ENCODE measurements around the gene FOS.
A peak's percentile ranks its signal among the peaks of the same experiment; 100 is the strongest.
"Not testable (repeated sequence)": the region's sequence is repeated elsewhere in the genome, so short reads cannot be mapped to it uniquely, and the experiment has no call there.

FOS gene

DNA sequence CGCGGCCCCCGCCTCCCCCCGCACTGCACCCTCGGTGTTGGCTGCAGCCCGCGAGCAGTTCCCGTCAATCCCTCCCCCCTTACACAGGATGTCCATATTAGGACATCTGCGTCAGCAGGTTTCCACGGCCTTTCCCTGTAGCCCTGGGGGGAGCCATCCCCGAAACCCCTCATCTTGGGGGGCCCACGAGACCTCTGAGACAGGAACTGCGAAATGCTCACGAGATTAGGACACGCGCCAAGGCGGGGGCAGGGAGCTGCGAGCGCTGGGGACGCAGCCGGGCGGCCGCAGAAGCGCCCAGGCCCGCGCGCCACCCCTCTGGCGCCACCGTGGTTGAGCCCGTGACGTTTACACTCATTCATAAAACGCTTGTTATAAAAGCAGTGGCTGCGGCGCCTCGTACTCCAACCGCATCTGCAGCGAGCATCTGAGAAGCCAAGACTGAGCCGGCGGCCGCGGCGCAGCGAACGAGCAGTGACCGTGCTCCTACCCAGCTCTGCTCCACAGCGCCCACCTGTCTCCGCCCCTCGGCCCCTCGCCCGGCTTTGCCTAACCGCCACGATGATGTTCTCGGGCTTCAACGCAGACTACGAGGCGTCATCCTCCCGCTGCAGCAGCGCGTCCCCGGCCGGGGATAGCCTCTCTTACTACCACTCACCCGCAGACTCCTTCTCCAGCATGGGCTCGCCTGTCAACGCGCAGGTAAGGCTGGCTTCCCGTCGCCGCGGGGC is at the start of gene FOS:
Gene FOS, plus strand, starts transcription at position 407 of the 731 bp plus-strand sequence. Its CDS starts 155 bp downstream, at position 562.
- DNase-seq = peak; percentile 86

DNA sequence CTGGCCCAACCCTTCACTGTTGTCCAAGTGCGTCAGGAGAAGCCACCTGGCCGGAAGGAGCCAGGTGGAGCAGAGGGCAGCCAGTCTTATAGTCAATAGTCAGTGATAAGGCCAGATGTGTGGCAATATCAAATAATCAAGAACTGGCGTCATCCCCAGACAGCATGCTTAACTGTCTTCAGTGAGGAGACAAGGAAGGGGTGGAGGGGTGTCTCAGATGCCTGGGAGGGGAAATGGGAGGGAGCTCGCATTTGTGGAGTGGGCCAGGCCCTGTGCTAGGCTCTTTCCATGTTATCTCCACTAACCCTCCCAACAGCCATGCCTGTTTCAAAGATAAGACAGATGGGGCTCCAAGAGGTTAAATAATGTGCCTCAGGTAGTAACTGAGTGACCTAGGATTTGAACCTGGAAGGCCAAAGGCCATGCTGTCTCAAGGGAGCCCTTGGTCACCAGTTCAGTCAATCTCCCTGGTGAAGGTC is 48.9 kb upstream of the FOS start:
- no peak for DNase-seq

- DNase-seq = peak; percentile 58
Measured at GRCh38 chr14:75230140-75230792, 48.4 kb upstream of the FOS start.

DNA sequence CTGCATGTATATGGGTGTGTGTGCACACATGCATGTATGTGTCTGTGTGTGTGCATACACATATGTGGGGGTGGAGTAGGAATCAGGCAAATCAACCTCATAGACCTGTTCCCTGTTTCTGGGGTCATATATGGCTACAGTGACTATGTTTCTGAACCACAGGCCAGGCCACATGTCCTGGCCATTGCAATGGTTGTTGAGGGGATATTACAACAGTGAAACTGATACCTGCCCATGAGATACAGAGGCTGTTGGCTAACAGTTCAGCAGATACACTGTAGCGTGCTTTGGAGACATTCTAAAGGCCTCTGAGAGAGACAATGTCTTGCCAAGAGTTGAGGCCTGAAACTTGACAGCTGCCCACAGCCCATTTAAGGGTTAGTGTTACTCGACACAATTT is 47.3 kb upstream of the FOS start:
- no peak for DNase-seq

- no peak for DNase-seq
Measured at GRCh38 chr14:75232191-75232590, 46.4 kb upstream of the FOS start.

DNA sequence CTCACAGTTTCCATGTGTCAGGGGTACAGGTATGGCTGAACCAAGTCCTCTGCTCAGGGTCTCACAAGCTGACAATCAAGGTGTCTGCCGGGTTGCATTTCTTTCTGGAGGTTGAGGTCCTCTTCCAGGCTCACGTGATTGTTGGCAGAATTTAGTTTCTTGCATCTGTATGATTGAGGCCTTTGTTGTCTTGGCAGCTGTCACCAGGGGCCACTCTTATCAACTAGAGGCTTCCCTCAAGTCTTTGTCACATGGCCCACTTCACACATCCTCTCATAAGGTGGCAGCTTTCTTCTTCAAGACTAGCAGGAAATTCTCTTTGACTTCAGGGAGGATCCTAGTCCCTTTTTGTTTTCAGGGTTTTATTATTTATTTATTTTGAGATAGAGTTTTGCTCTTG is 46.0 kb upstream of the FOS start:
- peak; percentile 69 for DNase-seq

GRCh38 chr14:75234173-75235115 is 44.2 kb upstream of the FOS start:
- DNase-seq = no peak

DNA sequence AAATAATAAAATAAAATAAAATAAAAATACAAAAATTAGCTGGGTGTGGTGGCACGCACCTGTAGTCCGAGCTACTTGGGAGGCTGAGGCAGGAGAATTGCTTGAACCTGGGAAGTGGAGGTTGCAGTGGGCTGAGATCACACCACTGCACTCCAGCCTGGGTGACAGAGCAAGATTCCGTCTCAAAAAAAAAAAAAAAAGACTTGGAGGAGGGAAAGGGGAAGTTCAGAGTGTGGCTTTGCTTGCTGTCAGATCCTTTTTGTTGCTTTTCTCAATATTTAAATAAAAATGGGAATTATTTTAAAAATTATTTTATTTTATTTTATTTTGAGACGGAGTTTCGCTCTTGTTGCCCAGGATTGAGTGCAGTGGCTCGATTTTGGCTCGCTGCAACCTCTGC is 43.4 kb upstream of the FOS start:
- not testable (repeated sequence) for DNase-seq

GRCh38 chr14:75236467-75236866 is 42.2 kb upstream of the FOS start:
- DNase-seq = no peak

DNA sequence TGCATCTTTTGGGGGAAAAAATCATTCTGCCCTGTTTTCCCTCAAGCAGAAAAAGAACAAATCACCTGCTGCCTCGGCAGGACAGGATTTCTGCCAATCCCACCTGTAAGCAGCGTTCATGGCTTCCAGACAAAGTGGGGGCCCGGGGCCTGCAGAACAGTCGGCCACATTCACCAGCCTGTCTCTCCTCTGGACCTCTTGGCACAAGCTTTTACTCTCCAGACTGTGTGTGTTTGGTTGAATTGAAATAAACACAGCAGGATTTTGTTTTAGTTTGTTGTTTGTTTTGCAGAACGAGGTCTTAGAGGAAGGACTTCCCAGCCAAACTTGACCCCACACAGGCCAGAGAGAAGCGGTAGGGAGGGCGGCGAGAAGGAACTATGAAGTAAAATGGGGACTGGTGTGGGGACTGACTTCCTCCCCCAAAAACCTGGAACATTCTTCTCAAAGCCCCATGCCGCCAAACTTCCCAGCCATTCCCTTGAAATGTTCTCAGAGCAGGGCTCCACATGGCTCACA is 41.7 kb upstream of the FOS start:
- DNase-seq = no peak

DNA sequence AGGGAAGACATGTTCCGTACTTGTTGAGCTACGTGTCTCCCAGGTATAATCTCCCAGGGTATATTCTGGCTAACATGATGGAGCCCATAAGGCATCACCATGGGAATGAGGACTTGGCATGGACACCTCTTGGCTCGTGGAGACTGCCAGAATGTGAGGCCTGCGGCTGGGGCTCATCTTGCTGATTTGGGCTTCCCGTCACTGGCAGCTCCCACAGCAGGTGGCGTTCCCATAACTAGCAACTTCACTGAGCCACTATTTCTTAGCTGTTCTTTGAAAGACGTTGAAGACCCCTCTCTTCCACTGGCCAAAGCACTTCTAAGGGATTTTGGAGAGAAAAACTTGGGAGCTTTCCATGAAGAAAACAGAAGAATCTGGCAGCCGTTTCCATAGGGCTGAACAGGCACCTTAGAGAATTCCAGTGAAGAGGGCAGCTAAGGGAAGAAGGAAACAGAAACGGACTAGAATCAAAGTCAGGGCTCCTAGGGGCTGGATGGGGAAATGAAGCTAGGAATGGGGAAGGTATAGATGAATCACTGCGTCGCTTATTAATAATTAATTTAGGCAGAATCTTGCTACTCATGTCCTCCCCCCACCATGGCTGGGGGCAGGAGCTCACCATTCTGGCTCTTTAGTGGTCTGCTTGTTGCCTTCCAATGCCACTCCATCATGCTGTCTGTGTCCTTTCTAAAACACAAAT is 39.7 kb upstream of the FOS start:
- DNase-seq = no peak

- no peak for DNase-seq
Measured at GRCh38 chr14:75240781-75241180, 37.8 kb upstream of the FOS start.

DNA sequence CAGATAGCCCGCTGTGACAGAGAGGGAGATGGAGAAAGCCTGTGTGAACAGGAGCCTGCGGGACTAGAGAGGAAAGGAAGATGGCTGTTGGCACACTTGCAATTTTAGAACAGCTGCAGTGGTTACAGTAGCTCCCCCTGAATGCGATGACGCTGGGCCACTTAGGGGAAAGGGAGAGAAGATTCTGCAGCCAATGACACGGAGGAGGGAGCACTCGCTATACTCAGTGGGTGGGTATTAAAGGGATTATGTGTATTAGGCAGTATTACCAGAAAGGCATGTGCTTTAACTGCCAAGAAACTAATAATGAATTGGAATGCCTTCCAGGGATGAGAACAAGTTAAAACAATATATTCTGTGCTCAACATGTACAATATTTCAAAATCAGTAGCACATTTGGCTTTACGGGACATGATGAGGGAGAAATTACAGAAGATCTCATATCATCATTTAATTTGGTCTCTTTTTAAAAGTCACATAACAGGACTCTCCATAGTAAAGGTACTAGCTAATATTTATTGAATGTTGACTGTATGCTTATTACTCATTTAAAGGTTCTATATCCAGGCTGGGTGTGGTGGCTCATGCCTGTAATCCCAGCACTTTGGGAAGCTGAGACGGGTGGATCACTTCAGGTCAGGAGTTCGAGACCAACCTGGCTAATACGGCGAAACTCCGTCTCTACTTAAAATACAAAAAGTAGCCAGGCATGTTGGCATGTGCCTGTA is 35.9 kb upstream of the FOS start:
- DNase-seq = no peak

DNA sequence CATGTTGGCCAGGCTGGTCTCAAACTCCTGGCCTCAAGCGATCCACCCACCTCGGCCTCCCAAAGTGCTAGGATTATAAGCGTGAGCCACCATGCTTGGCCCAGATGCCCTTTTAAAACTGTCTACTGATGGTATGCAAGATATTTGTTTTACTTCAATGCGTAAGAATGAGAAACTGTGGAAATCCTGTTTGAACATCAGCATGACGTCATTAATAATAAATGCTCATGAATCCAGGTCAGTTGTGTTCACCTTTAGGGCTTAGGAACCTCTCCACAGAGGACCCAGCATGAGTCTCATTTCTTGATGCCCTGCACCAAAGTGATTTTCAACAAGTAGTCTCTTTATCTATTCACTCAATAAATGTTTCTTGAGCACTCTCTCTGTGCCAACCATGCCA is 34.5 kb upstream of the FOS start:
- no peak for DNase-seq

DNA sequence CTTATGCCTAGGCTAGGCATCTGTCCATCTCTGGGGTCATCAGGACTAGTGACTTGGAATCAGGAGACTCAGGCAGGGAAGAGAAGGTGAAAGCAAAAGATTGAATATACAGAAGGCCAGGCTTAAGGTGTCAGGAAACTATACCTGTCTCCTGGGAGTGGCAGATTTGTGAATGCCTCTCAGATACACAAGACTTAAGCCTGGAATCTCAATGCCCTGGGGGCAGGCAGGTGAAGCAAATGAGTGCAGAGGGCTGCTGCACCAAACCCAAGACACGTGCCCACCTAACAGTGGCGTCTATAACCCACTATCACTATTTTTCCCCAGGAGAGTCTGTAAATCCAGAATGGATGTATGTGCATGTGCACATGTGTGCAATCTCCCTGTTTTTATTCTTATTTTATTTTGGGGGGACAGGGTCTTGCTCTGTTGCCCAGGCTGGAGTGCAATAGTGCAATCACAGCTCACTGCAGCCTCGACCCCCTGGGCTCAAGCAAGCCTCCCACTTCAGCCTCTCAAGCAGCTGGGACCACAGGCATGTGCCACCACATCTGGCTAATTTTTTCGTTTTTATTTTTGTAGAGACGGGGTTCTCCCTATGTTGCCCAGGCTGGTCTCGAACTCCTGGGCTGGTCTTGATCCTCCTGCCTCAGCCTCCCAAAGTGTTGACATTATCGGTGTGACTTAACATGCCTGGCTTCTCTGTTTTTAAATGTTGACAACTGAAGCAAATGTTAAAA is 31.9 kb upstream of the FOS start:
- no peak for DNase-seq

GRCh38 chr14:75247286-75247922 is 31.2 kb upstream of the FOS start:
- DNase-seq = peak; percentile 69

- no peak for DNase-seq
Measured at GRCh38 chr14:75247939-75248338, 30.7 kb upstream of the FOS start.

- DNase-seq = peak; percentile 83
Measured at GRCh38 chr14:75249251-75249957, 29.2 kb upstream of the FOS start.

GRCh38 chr14:75249958-75250336 is 28.7 kb upstream of the FOS start:
- no peak for DNase-seq

- DNase-seq = no peak
Measured at GRCh38 chr14:75250800-75251199, 27.8 kb upstream of the FOS start.

All from CD4-positive, alpha-beta T cell treated with Interleukin-17A for 4 hours (primary cell).